HG03159 (cell line): ENCODE data around the gene ZNF423.

Source experiments
- ATAC-seq: cut with Tn5 transposase; IDR thresholded peaks from one replicate; pipeline ENCODE4 v1.9.1; 2021; ENCODE audit warnings: mild to moderate bottlenecking, moderate library complexity; ENCODE audit not compliant: unreplicated experiment

Gene ZNF423

DNA sequence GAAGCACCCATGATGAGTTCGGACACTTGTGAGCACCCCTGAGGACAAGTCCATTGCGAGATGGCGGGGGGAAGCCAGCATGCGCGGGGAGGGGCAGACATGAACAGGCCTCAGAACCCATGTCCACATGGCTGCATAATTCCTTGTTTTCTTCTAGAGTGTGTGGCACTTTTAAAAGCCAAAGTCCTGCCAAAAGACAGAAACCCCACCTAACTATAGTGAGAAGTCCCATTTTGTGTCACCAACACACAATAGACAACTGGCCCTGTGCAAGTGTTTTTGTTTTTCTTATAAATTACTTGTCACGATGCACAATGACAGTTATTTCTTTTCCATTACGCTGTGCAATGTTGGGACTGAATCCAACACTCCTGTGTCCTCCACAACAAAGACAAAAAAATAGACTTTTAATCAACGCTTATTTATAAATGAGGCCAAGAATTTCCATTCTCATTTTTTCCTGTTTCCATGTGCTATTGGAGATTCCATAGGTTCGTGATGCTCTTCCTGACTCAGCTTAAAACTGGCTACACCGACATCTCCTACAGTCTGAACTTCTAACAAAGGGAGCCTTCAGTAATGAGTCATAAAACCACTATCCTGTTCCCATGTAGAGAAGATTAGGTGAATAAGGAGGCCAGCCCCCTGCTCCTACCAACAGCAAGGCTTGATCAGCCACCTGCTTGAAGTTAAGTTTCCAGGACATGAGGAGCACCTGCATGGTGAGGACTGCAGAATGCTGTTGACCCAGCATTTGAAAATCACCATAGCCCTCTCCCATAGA, 98.9 kb downstream of the ZNF423 start:
- ATAC-seq: no peak

DNA sequence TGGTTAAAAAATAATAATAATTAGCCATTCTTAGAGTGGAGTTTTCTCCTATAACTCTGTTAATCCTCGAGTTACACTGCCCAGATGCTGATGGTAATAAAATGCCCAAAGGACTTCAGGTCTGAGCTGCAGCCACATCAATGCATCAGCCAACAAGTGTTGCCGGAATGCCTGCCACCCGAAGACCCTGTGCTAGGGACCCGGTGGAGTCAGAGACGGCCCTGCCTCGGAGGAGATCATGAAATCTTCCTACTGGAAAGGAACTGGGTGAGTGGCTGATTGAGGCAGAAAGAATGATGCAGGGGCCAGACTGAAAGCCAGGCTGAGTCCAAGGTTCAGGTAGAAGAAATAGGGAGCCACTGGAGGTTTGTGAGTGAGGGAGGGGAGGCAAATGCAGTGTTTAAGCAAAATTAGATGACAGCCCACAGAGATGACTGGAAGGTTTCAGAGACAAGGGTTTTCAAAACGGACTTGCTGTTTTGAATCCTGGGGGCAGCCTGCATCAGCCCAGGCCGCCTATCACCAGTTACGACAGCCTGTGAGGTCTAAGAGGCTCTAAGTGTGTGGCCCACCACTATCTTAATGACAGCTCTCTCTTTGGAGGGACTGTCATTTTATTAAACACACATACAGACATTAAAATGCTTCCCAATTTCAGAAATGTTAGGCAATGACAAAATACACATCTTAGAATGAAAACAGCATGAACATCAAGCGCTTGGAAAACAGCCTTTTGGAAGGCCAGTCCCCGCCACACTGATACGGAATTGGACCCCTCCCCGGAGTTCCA, 100.0 kb downstream of the ZNF423 start:
- no peak for ATAC-seq

DNA sequence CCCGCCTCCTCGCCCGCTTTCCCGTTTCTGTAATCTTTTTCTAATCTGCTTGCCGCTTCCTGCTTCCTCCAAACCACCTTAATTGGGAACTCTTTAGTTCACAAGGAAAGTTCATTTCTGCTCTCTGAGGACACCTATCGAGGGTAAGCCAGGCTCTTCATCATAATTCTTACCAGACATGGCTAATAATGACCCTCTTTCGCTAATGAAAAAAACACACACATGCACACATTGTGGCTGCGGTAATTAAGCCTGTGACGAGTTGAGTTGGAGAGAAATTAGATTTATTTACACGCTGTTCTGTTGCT, 100.6 kb downstream of the ZNF423 start:
- no peak for ATAC-seq

DNA sequence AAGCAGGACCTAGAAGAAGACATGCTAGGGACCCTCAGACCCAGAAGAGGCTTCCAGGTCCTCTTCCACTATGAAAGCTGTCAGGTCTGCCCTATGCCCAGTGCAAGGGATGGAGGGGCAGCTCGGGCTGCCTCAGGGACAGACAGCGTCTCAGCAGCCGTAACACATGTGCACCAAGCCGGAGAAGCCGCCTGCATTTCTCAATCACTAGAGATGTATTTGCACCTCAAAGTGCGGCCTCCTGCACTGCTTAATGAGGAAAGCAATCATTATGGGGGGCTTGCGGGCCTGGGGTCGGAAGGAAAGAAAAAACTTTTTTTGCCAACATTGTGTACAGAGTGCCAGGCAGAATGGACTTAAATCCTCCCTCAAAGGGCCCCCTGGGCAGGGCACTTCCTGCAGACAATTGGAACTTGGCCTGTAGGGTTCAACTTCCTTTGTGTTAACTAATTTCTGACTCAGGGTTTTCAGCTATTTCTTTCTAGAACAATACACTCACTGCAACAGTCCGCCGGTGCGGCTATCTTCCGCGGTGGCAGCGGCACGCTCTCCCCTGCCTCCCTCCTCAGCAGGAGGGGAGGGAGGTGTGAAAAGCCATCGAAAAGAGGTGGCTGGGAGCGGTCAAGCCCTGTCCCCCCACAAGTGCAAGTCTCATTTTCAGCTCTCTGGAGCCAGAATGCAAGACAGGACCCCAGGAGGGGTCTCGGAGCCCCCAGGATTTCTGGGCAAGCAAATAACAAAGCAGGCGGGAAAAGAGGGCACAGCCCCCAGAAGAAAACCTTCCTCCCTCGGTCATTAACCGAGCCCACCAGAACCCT, 101.2 kb downstream of the ZNF423 start:
- no peak for ATAC-seq

DNA sequence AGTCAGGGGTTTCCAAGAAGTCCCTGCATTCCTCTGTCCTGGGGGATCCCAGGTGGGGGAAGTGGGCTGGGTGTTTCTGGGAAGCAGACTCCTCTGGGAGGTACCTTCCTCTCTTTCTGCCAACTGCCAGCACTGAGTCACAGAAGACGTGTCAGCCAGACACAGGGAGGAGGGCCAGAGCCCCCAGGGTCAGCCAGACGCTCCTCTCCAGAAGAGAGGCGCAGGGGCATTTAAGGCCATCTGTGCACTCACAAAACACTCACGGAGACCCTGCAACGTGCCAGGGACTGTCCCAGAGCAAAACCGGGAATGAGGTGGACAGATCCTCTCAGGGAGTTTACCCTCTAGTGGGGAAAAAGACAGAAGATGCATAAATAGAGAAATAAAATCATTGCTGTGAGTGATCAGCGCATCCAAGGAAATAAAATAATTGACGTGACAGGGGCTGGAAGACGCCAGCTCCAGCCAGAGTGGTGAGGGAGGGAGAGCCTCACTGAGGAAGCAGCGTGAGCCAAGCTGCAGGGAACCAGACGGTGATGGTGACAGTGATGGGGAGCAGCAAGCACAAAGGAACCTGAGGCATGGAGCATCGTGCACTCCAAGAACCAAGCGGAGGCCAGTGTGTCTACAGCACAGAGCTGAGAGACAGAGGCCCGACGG, 105.4 kb downstream of the ZNF423 start:
- no peak for ATAC-seq

DNA sequence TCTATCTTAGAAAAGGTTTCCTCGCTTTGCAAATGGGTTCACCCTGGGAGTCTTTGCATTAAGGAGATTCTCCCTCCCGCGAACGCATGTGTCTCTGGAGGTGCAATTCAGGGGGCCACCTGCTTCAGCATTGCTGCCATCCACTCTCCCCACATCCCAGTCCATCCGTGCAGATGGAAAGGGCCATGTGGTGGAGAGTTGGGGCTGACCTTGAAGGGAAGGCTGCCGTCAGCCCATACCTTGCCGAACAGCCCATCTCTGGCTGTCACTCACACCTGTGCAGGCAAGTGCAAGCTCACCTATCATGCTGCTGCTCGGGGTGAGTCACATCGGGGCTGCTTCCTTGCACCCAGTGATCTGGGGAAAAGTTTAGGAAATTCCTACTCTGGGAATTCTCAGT, 106.1 kb downstream of the ZNF423 start:
- ATAC-seq: no peak

DNA sequence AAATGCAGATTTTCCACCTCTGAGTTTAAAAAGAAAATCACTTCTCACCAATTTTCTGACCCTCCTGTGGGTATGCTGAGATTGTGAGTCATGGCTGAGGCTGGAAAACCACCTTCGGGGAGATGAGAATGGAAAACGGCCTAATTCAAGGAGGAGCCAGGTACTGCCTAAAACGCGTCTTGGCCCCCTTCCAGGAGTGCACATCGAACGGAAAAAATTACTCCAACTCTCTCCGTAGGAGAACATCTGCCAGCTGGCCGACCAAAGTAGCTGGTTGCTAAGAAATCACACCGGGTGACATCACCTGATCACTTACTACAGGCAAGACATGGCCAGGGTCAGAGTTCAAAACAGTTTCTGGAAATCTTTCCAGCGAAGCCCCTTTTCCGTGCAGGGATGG, 107.6 kb downstream of the ZNF423 start:
- no peak for ATAC-seq

DNA sequence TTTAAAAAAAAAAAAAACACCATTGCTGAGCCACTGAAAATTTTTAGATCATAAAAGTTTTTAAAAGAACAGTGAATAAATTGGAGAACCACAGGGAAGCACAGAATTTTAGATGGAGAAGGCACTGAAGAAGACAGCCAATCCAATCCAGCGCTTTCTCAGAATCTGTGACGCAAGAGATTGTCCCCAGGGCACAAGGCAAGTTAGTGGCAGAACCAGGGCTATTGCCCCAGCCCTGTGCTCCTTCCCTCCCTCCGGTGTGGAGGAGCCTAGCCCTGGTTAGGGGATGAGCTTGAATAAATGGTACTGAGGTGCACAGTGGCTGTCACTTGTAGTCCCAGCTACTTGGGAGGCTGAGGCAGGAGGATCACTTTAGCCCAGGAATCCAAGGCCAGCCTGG, 108.3 kb downstream of the ZNF423 start:
- ATAC-seq: no peak

DNA sequence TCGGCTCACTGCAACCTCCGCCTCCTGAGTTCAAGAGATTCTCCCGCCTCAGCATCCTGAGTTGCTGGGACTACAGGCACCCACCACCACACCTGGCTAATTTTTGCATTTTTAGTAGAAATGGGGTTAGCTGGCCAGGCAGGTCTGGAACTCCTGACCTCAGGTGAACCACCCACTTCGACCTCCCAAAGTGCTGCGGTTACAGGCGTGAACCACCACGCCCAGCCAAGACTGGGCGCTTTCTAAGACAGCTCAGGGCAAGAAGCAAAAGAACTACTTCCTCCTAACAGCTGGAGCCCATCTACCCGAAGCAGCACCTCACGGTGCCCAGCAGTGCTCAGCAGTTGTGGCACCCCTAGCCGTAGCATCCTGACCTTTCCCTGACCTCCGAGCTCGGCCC, 109.4 kb downstream of the ZNF423 start:
- no peak for ATAC-seq

DNA sequence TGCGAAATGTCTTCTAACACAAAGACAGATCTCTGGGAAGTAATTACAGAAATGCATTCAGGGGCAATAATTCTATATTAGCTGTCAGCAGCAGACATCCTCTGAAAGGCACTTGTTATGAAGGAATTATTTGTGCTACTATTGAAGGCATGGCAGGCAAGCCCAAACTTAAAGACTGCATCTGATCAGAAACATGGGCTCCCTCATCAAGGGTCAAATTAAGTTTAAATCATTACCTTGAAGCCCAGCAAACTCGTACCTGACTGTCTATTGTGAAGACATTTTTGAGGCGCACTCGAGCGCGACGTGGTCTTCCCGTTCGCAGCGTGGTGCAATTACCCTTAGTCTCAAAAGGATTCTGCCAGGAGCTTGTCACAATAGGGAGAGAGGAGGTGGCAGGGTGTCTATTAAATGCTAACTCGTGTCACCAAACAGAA, 110.6 kb downstream of the ZNF423 start:
- ATAC-seq: no peak

DNA sequence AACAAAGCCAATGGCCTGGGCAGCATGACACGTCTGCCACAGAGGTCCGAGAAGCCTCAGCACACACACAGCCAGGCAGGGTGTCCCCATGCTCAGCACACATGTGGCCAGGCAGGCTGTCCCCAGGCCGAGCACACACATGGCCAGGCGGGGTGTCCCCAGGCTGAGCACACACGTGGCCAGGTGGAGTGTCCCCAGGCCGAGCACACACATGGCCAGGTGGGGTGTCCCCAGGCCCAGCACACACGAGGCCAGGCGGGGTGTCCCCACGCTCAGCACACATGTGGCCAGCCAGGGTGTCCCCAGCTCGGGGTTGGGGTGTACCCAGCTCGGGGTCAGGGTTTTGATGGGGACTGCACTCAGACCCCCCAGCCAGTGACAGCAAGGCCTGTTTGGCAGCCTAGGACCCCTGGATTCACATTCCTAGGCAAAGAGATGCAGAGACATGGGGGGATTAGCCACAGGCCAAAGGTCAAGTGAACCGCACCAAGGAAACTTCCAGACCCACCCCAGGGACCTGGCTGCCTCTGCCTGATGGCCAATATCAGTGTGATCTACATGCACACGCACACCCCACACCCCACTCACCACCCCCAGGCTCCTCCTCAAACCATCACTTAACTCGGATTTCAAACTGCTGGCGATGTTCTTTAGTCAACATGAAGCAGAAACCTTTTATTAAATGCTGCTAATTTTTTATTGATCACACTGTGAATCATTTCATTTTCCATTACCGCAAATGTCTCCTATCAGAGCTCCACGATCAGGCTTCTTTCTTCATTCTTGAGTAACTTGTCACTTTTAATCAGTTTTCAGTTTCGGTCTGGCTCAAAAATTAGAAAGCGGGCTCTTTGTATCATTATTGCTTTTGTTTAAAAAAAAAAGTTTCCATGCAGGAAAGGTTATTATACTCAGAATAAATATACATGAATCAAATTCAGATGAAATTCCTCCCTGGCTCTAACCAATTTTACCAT, 111.4 kb downstream of the ZNF423 start:
- no peak for ATAC-seq

DNA sequence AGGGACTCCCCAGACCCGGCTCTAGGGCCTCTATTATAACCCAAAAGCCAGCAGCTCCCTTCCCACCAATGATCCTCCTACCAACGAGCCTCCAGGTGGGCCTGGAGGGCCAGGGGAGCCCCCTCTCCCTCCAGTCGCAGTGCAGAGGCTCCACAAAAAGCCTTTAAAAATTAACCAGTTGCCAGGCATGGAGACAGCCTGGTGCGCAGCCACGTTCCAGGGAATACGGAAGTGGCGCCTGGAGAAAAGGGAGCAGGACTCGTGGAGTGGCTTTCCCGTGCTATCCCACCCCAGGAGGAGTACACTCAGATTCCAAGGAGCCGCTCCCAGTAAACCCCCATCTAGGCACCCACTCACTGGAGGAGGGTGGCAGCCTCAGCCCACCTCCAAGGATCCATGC, 112.3 kb downstream of the ZNF423 start:
- ATAC-seq: no peak

DNA sequence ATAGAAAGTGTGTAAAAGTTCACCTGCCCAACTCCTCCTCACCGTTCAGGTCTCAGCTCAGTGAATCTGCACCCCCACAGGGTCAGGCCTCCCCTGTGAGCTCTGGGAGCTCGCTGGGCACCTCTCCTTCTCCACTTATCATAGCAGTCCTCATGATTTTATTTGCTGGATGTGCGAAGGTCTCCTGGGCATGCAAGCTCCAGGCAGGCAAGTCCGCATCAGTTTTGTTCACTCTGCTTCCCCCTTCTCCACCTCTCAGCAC, 112.8 kb downstream of the ZNF423 start:
- no peak for ATAC-seq

DNA sequence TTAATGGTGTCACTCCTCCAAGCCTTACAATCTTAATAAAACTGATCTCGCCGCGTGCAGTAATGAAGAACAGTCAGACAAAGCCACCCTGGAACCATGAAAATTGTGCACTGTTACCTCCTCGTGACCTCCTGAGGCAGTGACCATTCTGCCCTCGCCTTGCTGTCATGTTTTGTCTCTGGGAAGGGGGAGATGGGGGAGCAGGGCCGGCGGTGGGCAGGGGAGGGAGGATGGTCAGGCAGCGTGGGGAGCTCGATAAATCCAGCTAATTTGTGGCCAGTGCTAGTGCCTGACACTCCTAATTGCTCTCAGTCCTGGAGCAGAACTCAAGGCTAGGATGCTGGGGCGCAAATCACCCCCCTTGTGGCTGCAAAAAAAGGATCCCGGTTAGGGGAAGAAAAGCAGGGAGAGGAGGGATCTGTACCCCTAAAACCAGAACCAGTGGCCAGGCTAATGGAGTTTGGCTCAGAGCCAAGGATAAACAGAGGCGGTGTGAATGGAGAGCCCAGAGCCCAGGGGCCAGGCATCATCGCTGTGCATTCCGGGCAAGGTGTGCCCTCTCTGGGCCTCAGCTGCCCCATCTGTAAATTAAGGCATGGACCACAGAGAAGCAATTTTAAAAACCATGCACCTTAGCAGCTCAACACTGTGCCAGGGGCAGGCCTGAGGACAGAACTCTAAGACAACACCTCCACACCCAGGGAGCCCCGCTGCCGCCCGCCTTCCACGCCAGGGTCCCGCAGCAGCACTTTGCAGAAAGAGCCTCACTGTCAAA, 113.3 kb downstream of the ZNF423 start:
- no peak for ATAC-seq

DNA sequence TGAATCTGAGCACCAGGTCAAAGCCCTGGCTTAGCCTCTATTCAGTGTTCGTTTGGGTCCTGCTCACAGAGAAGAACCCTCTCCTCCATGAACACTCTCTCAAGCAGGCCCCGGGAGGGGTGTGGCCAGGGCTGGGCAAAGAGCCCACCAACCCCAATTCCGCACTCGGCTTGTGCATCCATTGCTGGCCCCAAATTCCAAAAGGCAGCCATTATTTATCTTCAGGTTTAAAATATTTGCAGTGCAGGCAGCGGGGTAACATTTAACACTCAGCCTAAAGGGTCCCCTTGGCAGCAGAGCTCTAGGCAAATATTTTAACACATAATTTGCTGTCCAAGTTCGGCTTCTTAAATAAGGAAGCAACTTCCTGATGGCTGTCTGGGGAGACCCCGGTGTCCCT, 115.7 kb downstream of the ZNF423 start:
- ATAC-seq: no peak

DNA sequence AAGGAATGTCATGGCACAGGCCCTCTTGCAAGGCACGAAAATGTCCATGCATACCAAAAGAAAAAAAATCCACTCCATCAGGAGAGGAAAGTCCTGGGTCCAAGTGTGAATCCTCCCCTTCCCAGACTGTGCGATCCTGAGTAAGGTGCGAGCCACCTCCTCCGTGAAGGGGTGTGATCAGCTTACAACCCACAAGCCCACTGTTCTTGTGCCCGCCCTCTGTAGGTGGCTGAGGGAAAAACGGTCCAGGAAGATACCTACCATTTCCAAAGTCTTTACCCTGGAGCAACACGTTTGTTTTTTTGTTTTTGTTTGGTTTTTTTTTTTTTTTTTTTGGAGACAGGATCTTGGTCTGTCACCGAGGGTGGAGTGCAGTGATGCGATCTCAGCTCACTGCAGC, 116.5 kb downstream of the ZNF423 start:
- no peak for ATAC-seq

DNA sequence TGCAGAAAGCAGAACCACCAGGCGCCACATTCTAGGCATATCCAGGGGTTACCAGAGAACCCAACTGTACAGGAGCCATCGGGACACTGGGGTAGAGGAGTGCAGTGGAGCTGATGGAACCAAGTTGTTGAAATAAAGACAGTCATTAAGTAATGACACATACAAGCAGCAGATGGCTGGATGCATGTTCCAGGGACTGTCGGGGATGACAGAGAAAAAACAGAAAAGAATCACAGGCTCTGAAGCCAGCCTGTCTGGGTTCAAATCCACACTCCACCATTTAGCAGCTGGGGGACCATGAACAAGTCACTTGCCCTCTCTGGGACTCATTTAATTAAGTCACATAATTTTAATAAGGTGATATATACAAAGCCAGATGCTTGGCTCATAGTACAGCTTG, 117.1 kb downstream of the ZNF423 start:
- no peak for ATAC-seq

DNA sequence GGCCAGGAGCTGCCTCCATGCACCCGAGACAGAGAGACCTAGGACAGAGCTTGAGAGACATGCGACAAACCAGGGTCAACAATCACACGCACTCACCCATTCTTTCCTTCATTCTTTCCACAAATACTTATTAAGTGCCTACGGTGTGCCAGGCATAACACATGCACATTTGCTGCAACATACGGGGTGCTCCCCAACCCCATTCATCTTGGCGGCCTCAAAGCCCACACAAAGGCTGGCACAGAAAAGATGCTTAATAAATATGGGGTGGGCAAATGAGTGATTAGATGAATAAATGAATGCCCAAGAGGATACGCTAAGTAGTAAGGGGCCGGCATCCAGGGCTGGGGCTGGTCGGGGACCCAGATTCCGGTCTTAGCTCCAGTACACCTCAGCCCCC, 117.9 kb downstream of the ZNF423 start:
- ATAC-seq: no peak

DNA sequence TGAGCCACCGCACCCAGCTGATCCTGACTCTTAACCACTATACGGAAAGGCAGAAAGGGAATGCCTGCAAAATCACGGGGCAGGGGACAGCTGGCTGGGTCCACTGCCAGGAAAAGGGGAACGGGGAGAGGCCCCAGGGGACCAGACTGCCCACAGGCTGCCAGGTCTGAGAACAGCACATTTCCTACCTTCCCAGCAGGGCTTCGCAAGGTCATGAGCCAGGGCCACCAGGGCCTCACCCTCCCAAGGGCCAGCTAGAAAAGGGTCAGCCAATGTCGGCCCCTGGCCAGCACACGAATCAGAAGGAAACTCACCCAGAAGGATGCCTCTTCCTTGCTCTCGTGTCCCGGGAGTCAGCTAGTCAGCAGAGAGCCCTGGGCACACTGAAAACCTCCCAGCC, 118.4 kb downstream of the ZNF423 start:
- no peak for ATAC-seq

DNA sequence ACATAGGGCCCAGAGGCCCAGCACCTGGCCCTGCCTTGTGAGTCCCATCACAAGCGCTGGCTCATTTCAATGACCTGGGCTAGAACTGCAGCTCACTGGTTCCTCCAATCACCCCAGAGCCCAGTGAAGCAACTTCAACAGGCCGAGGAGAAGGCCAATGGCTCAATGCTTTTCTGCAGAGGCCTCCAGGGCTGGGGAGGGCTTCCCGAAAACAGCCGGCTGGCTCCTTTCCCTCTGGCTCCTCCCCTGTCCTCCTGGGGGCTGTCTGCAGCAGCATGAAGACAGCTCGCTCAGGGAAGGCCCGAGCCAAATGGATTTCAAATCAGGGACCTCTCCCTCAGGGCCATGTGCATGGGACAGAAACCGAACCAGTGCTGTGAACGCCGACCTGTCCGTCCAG, 121.6 kb downstream of the ZNF423 start:
- ATAC-seq: no peak
